Spleen (tissue), 11 donors: ENCODE measurements around the gene DPYSL3. TPM values are rescaled to one million over a fixed set of nuclear protein-coding genes. Genes with fewer than 3 reads are reported as not detected.

ENCODE experiments used
- DNase-seq: peaks from one replicate; pipeline ENCODE4 v3.0.0-alpha.2; 2020
- H3K27ac ChIP-seq, 8 donors: fragments of 200-600 bp; sonication (generic) in 7 of 8; 1 replicate in 4 of 8; 2 replicates in 4 of 8; pipeline versions ENCODE4 v1.5.0 to v1.8.0; 2016 to 2021; ENCODE audit warnings: inconsistent platforms in 4 of 8, mild to moderate bottlenecking in 4 of 8, moderate library complexity in 1 of 8
- H3K27me3 ChIP-seq, 7 donors: fragments of 200-600 bp; sonication (generic) in 6 of 7; replicated peaks in 1 of 7; 1 replicate in 4 of 7; 2 replicates in 3 of 7; pipeline versions ENCODE4 v1.5.0 to v1.8.0; 2016 to 2021; ENCODE audit warnings: inconsistent platforms in 3 of 7, mild to moderate bottlenecking in 1 of 7
- H3K36me3 ChIP-seq, 6 donors: fragments of 200-600 bp; sonication (generic) in 5 of 6; 1 replicate in 4 of 6; 2 replicates in 2 of 6; pipeline versions ENCODE4 v1.5.0 to v1.8.0; 2016 to 2021; ENCODE audit warnings: inconsistent platforms in 2 of 6
- H3K4me1 ChIP-seq, 6 donors: fragments of 200-600 bp; sonication (generic) in 5 of 6; 1 replicate in 3 of 6; 2 replicates in 3 of 6; pipeline versions ENCODE4 v1.5.0 to v1.8.0; 2016 to 2021; ENCODE audit warnings: inconsistent platforms in 3 of 6
- H3K4me3 ChIP-seq, 8 donors: fragments of 200-600 bp; sonication (generic) in 7 of 8; 1 replicate in 4 of 8; 2 replicates in 4 of 8; pipeline versions ENCODE4 v1.5.0 to v1.8.0; 2016 to 2021; ENCODE audit warnings: inconsistent platforms in 4 of 8, mild to moderate bottlenecking in 4 of 8, moderate library complexity in 2 of 8
- H3K9me3 ChIP-seq, 8 donors: fragments of 200-600 bp; sonication (generic) in 7 of 8; 1 replicate in 4 of 8; 2 replicates in 4 of 8; pipeline versions ENCODE4 v1.5.0 to v1.8.0; 2016 to 2021; ENCODE audit warnings: inconsistent platforms in 4 of 8
- CTCF ChIP-seq, 11 experiments: fragments of 200-600 bp in 7 of 11; fragments of 450-650 bp in 4 of 11; sonication (generic) in 4 of 11; IDR thresholded peaks in 8 of 11; conservative IDR thresholded peaks in 3 of 11; 1 replicate in 7 of 11; 2 replicates in 4 of 11; pipeline versions ENCODE4 v1.4.0 to v1.8.0; 2016 to 2021; ENCODE audit warnings: antibody characterized with exemption in 11 of 11, inconsistent platforms in 4 of 11, mild to moderate bottlenecking in 1 of 11
- POLR2A ChIP-seq, 3 donors: fragments of 450-650 bp; IDR thresholded peaks; one replicate each; pipeline ENCODE4 v1.5.1; 2017; ENCODE audit warnings: antibody characterized with exemption in 3 of 3, mild to moderate bottlenecking in 1 of 3
- POLR2AphosphoS5 ChIP-seq, 3 donors: sonication (generic); formaldehyde crosslinking; IDR thresholded peaks; one replicate each; pipeline ENCODE4 v1.5.1; 2017; ENCODE audit warnings: antibody characterized with exemption in 3 of 3
- WGBS, 5 donors: extraction: QIAGEN DNeasy Blood & Tissue Kit in 3 of 5; methylation state at CpG; one replicate each; pipeline versions ENCODE4 v1.1.5 to v1.1.7; 2013 to 2018; 5-methylcytosine and 5-hydroxymethylcytosine counted together
- intact Hi-C: fragments of 100-400 bp; cut with DNase I; formaldehyde crosslinking; loops from one replicate; pipeline ENCODE4 v1.15.0; 2023; ENCODE audit warnings: low total_unique reads
- polyA plus RNA-seq, 3 donors: library from polyadenylated mRNA; stranded (reverse); fragments of 200-250 nt; gene quantifications; one replicate each; pipeline ENCODE4 v1.2.1, GENCODE V29; 2013
- total RNA-seq, 7 donors: library from RNA; depleted of rRNA in 3 of 7; stranded (reverse); fragments of >200 nt in 3 of 7; fragmentation: NEBNext Ultra II Directional in 4 of 7; extraction: Animal tissue kit (Norgen Biotek cat#: 25700) in 4 of 7; gene quantifications; one replicate each; pipeline versions ENCODE4 v1.1.0 to v1.2.1, GENCODE V29; 2016 to 2021
- donor health status: healthy with polysubstance abuse.
- donor health status: DM: no; HTN: no; CAD: no; lungs with moderate emphysema.
- donor health status: DM: no; HTN: no; CAD: no.
- donor health status: Bipolar disorder and iron deficiency.
- donor health status: healthy.
- donor health status: DM: no; HTN: no; CAD: no.
- donor health status: DM: yes; HTN: yes; CAD: no.

Gene DPYSL3
- total and polyA plus RNA-seq, 10 donors: 10.0 to 58.2 (median 40.4) TPM

- intact Hi-C loops: no loop called here
- Histone ChIP-seq H3K27ac (no peak overlapping the region), H3K9me3 (no peaks in the 10 kb centered on the region), H3K27me3 (no peaks in the 10 kb centered on the region), H3K36me3 (peaks cover 0 to 9% (median 0%) of the 10 kb centered on the region in 6 donors), H3K4me1 (no peaks in the 10 kb centered on the region), H3K4me3 (no peak overlapping the region)
- WGBS, 5 donors: 63 to 79% (median 66%) methylated on average over 5 of the region's 5 CpGs
- no peak for DNase-seq
- TF ChIP-seq POLR2AphosphoS5 (IDR thresholded peaks at IDR 0.05): no peak
- TF ChIP-seq POLR2A (IDR thresholded peaks at IDR 0.05): no peak
- no peak for TF ChIP-seq CTCF (IDR thresholded peaks at IDR 0.05 in 8 of 11, conservative IDR thresholded peaks at IDR 0.05 in 3 of 11)
These were observed 92.6 kb downstream of the DPYSL3 start for GRCh38 chr5:147417135-147417813.

- intact Hi-C loops: no loop called here
- Histone ChIP-seq H3K9me3 (no peaks in the 10 kb centered on the region), H3K27ac (no peak overlapping the region), H3K4me1 (no peaks in the 10 kb centered on the region), H3K36me3 (peaks cover 0 to 9% (median 0%) of the 10 kb centered on the region in 6 donors), H3K27me3 (no peaks in the 10 kb centered on the region), H3K4me3 (no peak overlapping the region)
- WGBS, 5 donors: 68 to 90% (median 78%) methylated on average over 3 of the region's 3 CpGs
- TF ChIP-seq POLR2A (IDR thresholded peaks at IDR 0.05): no peak
- no peak for TF ChIP-seq CTCF (IDR thresholded peaks at IDR 0.05 in 8 of 11, conservative IDR thresholded peaks at IDR 0.05 in 3 of 11)
- no peak for TF ChIP-seq POLR2AphosphoS5 (IDR thresholded peaks at IDR 0.05)
- no peak for DNase-seq
These were observed 94.2 kb downstream of the DPYSL3 start for GRCh38 chr5:147415651-147416050.

GRCh38 chr5:147413266-147413665, 96.6 kb downstream of the DPYSL3 start:
- peaks cover 0 to 9% (median 0%) of the 10 kb centered on the region in 6 donors for H3K36me3 ChIP-seq
- no peak for DNase-seq
- H3K27ac ChIP-seq: no peak overlapping the region
- no peaks in the 10 kb centered on the region for H3K4me1 ChIP-seq
- intact Hi-C loops: no loop called here
- H3K9me3 ChIP-seq: no peaks in the 10 kb centered on the region
- TF ChIP-seq CTCF (IDR thresholded peaks at IDR 0.05 in 8 of 11, conservative IDR thresholded peaks at IDR 0.05 in 3 of 11) (no peak), POLR2AphosphoS5 (IDR thresholded peaks at IDR 0.05) (no peak), POLR2A (IDR thresholded peaks at IDR 0.05) (no peak)
- no peaks in the 10 kb centered on the region for H3K27me3 ChIP-seq
- H3K4me3 ChIP-seq: no peak overlapping the region
- 73 to 92% (median 84%) methylated on average over 3 of the region's 3 CpGs for WGBS, 5 donors

GRCh38 chr5:147412561-147412960, 97.3 kb downstream of the DPYSL3 start:
- H3K4me1 ChIP-seq: no peaks in the 10 kb centered on the region
- H3K4me3 ChIP-seq: no peak overlapping the region
- H3K9me3 ChIP-seq: no peaks in the 10 kb centered on the region
- 80 to 91% (median 84%) methylated on average over 2 of the region's 2 CpGs for WGBS, 5 donors
- intact Hi-C loops: no loop called here
- no peaks in the 10 kb centered on the region for H3K27me3 ChIP-seq
- peaks cover 0 to 9% (median 0%) of the 10 kb centered on the region in 6 donors for H3K36me3 ChIP-seq
- peak overlapping the region in 1 of 8 donors; percentile 4 for H3K27ac ChIP-seq
- TF ChIP-seq POLR2A (IDR thresholded peaks at IDR 0.05) (no peak), CTCF (IDR thresholded peaks at IDR 0.05 in 8 of 11, conservative IDR thresholded peaks at IDR 0.05 in 3 of 11) (no peak), POLR2AphosphoS5 (IDR thresholded peaks at IDR 0.05) (no peak)
- no peak for DNase-seq
